Measurements from ENCODE around the gene SYNPO2. TPM values are rescaled to one million over a fixed set of nuclear protein-coding genes. Genes with fewer than 3 reads are reported as not detected.

SYNPO2 gene
- total RNA-seq, 1 experiment from 2014 or later, result 0.28 TPM

- no peaks in the 10 kb centered on the region for H3K4me1 ChIP-seq (ENCODE audit: control insufficient read depth, insufficient read depth, low read length)
- intact Hi-C loops (cut with micrococcal nuclease; ENCODE audit: unreplicated experiment) (no loop called here), in situ Hi-C loops (cut with HindIII; ENCODE audit: low pct_unique_long_range_greater_than_20kb, low sequenced_read_pairs) (no loop called here)
- no peak for ATAC-seq
- H3K9me3 ChIP-seq (ENCODE audit: control insufficient read depth, insufficient read depth, low read depth, low read length), result no peaks in the 10 kb centered on the region
- H3K27ac ChIP-seq (ENCODE audit: low read length), result no peak overlapping the region
- H3K27me3 ChIP-seq (ENCODE audit: control insufficient read depth, insufficient read depth, low read length), result no peaks in the 10 kb centered on the region
- BruUV-seq (replicated peaks), result no TSS peak
- TF ChIP-seq TCF7L2 (IDR thresholded peaks at IDR 0.05; ENCODE audit: low read depth, low read length) (no peak), CTCF (IDR thresholded peaks at IDR 0.05) (no peak), POLR2AphosphoS5 (IDR thresholded peaks at IDR 0.05; ENCODE audit: low read depth, low read length) (no peak), SIN3A (IDR thresholded peaks at IDR 0.05; ENCODE audit: borderline replicate concordance, insufficient read depth, low read depth, low read length) (no peak)
- TF ChIP-seq, protein P1, sequence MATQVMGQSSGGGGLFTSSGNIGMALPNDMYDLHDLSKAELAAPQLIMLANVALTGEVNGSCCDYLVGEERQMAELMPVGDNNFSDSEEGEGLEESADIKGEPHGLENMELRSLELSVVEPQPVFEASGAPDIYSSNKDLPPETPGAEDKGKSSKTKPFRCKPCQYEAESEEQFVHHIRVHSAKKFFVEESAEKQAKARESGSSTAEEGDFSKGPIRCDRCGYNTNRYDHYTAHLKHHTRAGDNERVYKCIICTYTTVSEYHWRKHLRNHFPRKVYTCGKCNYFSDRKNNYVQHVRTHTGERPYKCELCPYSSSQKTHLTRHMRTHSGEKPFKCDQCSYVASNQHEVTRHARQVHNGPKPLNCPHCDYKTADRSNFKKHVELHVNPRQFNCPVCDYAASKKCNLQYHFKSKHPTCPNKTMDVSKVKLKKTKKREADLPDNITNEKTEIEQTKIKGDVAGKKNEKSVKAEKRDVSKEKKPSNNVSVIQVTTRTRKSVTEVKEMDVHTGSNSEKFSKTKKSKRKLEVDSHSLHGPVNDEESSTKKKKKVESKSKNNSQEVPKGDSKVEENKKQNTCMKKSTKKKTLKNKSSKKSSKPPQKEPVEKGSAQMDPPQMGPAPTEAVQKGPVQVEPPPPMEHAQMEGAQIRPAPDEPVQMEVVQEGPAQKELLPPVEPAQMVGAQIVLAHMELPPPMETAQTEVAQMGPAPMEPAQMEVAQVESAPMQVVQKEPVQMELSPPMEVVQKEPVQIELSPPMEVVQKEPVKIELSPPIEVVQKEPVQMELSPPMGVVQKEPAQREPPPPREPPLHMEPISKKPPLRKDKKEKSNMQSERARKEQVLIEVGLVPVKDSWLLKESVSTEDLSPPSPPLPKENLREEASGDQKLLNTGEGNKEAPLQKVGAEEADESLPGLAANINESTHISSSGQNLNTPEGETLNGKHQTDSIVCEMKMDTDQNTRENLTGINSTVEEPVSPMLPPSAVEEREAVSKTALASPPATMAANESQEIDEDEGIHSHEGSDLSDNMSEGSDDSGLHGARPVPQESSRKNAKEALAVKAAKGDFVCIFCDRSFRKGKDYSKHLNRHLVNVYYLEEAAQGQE (IDR thresholded peaks at IDR 0.05; ENCODE audit: insufficient read depth in 1 of 2, low read depth in 2 of 2, low read length in 1 of 2), result no peak
- POLR2A ChIA-PET, result no interaction called here
- no peak overlapping the region for H3K4me3 ChIP-seq (ENCODE audit: low read depth in 2 of 2, low read length in 2 of 2)
- H3K36me3 ChIP-seq (ENCODE audit: control insufficient read depth, insufficient read depth, low read length), result no peaks in the 10 kb centered on the region
- DNase-seq (ENCODE audit: low read depth, low spot score), result no peak
- CTCF ChIA-PET, result no interaction called here
Observed at GRCh38 chr4:119024102-119024501, 135.4 kb downstream of the SYNPO2 start.

GRCh38 chr4:119025420-119025819 is 136.8 kb downstream of the SYNPO2 start:
- ChIA-PET CTCF (no interaction called here), POLR2A (no interaction called here)
- in situ Hi-C loops (cut with HindIII; ENCODE audit: low pct_unique_long_range_greater_than_20kb, low sequenced_read_pairs), result no loop called here
- Histone ChIP-seq H3K4me1 (ENCODE audit: control insufficient read depth, insufficient read depth, low read length) (no peaks in the 10 kb centered on the region), H3K27me3 (ENCODE audit: control insufficient read depth, insufficient read depth, low read length) (no peaks in the 10 kb centered on the region), H3K36me3 (ENCODE audit: control insufficient read depth, insufficient read depth, low read length) (no peaks in the 10 kb centered on the region), H3K4me3 (ENCODE audit: low read depth in 2 of 2, low read length in 2 of 2) (no peak overlapping the region), H3K27ac (ENCODE audit: low read length) (no peak overlapping the region), H3K9me3 (ENCODE audit: control insufficient read depth, insufficient read depth, low read depth, low read length) (no peaks in the 10 kb centered on the region)
- TF ChIP-seq TCF7L2 (IDR thresholded peaks at IDR 0.05; ENCODE audit: low read depth, low read length) (no peak), CTCF (IDR thresholded peaks at IDR 0.05) (no peak), POLR2AphosphoS5 (IDR thresholded peaks at IDR 0.05; ENCODE audit: low read depth, low read length) (no peak), SIN3A (IDR thresholded peaks at IDR 0.05; ENCODE audit: borderline replicate concordance, insufficient read depth, low read depth, low read length) (no peak)
- TF ChIP-seq, protein P1 (IDR thresholded peaks at IDR 0.05; ENCODE audit: insufficient read depth in 1 of 2, low read depth in 2 of 2, low read length in 1 of 2), result no peak
- intact Hi-C loops (cut with micrococcal nuclease; ENCODE audit: unreplicated experiment), result no loop called here
- DNase-seq (ENCODE audit: low read depth, low spot score) (peak; percentile 38), ATAC-seq (no peak)
- no TSS peak for BruUV-seq (replicated peaks)
